ENCODE results near the gene NKG7. TPM values are rescaled to one million over a fixed set of nuclear protein-coding genes. Genes with fewer than 3 reads are reported as not detected.
A peak's percentile ranks its signal among the peaks of the same experiment; 100 is the strongest.

The NKG7 gene
- total and polyA plus RNA-seq, 2 of the 13 experiments (the other 11 are each of a cell fraction or from before 2014, with no cell fraction given): 0.40 TPM; not detected in 1

- TF ChIP-seq ZC3H13 (CRISPR knock-in tag; IDR thresholded peaks at IDR 0.05) (no peak), SMAD1 (CRISPR knock-in tag; IDR thresholded peaks at IDR 0.05; ENCODE audit: borderline replicate concordance, low read depth) (no peak), ZNF547 (CRISPR knock-in tag; IDR thresholded peaks at IDR 0.05) (no peak), HOXA3 (CRISPR knock-in tag; IDR thresholded peaks at IDR 0.05) (0 out of 2 replicates have a peak, but pooled peaks have one; percentile 47), CEBPZ (IDR thresholded peaks at IDR 0.05; ENCODE audit: low read length) (no peak), FOXA1 (IDR thresholded peaks at IDR 0.05) (no peak), FOXA1 (CRISPR knock-in tag; IDR thresholded peaks at IDR 0.05) (peak; percentile 64), TCF12 (IDR thresholded peaks at IDR 0.05) (no peak), TCF12 (CRISPR knock-in tag; IDR thresholded peaks at IDR 0.05) (no peak), SATB2 (CRISPR knock-in tag; IDR thresholded peaks at IDR 0.05) (no peak), ZNF224 (CRISPR knock-in tag; IDR thresholded peaks at IDR 0.05) (no peak), ZBTB42 (CRISPR knock-in tag; IDR thresholded peaks at IDR 0.05) (no peak), ZBTB21 (CRISPR knock-in tag; IDR thresholded peaks at IDR 0.05) (no peak), TRIM24 (CRISPR knock-in tag; IDR thresholded peaks at IDR 0.05) (no peak), ZNF501 (CRISPR knock-in tag; IDR thresholded peaks at IDR 0.05) (no peak), MAZ (IDR thresholded peaks at IDR 0.05; ENCODE audit: borderline replicate concordance, low read depth, low read length) (no peak), MAZ (CRISPR knock-in tag; IDR thresholded peaks at IDR 0.05; ENCODE audit: low read depth) (no peak), KDM5B (CRISPR knock-in tag; IDR thresholded peaks at IDR 0.05; ENCODE audit: borderline replicate concordance) (no peak), SRY (CRISPR knock-in tag; IDR thresholded peaks at IDR 0.05) (no peak), POLR2G (IDR thresholded peaks at IDR 0.05; ENCODE audit: low read depth, low read length) (no peak; the same call in 1 of the 2 replicates), ZNF883 (CRISPR knock-in tag; IDR thresholded peaks at IDR 0.05; ENCODE audit: not compliant biosample characterization) (no peak), NR1H2 (CRISPR knock-in tag; IDR thresholded peaks at IDR 0.05; ENCODE audit: borderline replicate concordance, low read depth) (no peak), RBM22 (optimal IDR thresholded peaks at IDR 0.05; ENCODE audit: low read length) (no peak), ZNF724P (CRISPR knock-in tag; IDR thresholded peaks at IDR 0.05; ENCODE audit: borderline replicate concordance) (no peak), IRX3 (CRISPR knock-in tag; IDR thresholded peaks at IDR 0.05; ENCODE audit: borderline replicate concordance, low read depth) (no peak), TBX2 (CRISPR knock-in tag; IDR thresholded peaks at IDR 0.05; ENCODE audit: borderline replicate concordance) (peak; percentile 57; the same call in 1 of the 2 replicates), ZNF619 (CRISPR knock-in tag; IDR thresholded peaks at IDR 0.05) (no peak), ZFP36 (IDR thresholded peaks at IDR 0.05; ENCODE audit: borderline replicate concordance, low read depth, low read length, partially characterized antibody) (no peak), KAT2B (IDR thresholded peaks at IDR 0.05; ENCODE audit: borderline replicate concordance, low read depth, low read length) (no peak)
- TF ChIP-seq, protein P1, sequence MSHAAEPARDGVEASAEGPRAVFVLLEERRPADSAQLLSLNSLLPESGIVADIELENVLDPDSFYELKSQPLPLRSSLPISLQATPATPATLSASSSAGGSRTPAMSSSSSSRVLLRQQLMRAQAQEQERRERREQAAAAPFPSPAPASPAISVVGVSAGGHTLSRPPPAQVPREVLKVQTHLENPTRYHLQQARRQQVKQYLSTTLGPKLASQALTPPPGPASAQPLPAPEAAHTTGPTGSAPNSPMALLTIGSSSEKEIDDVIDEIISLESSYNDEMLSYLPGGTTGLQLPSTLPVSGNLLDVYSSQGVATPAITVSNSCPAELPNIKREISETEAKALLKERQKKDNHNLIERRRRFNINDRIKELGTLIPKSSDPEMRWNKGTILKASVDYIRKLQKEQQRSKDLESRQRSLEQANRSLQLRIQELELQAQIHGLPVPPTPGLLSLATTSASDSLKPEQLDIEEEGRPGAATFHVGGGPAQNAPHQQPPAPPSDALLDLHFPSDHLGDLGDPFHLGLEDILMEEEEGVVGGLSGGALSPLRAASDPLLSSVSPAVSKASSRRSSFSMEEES (CRISPR knock-in tag; IDR thresholded peaks at IDR 0.05): peak; percentile 33; the same call in 1 of the 2 replicates
Measured at GRCh38 chr19:51354742-51355148, 17.7 kb downstream of the NKG7 start (continued).

All from HepG2 (cell line).